ENCODE data around the gene TBKBP1. TPM values are rescaled to one million over a fixed set of nuclear protein-coding genes. Genes with fewer than 3 reads are reported as not detected.
"Not testable (repeated sequence)": the region's sequence is repeated elsewhere in the genome, so short reads cannot be mapped to it uniquely, and the experiment has no call there.

Gene TBKBP1
- total RNA-seq, 4 donors from 2014 or later: 8.2 to 11.0 (median 10.0) TPM

- H3K27me3 ChIP-seq: peaks cover 6% of the 10 kb centered on the region
- intact Hi-C loops (cut with DNase I): no loop called here
- TF ChIP-seq CTCF (IDR thresholded peaks at IDR 0.05) (no peak), POLR2A (IDR thresholded peaks at IDR 0.05) (no peak)
- H3K36me3 ChIP-seq: no peaks in the 10 kb centered on the region
- no peak overlapping the region for H3K27ac ChIP-seq
- DNase-seq: no peak
- H3K9me3 ChIP-seq: no peaks in the 10 kb centered on the region
- no peak overlapping the region for H3K4me3 ChIP-seq (replicated peaks in 1 of 3)
- H3K4me1 ChIP-seq: peaks cover 0 to 13% of the 10 kb centered on the region in 2 donors
- WGBS, 2 donors: 80 to 83% methylated on average over 17 of the region's 17 CpGs
Observed at GRCh38 chr17:47736501-47737495, 42.8 kb downstream of the TBKBP1 start.

GRCh38 chr17:47738178-47738577 lies 44.2 kb downstream of the TBKBP1 start:
- H3K36me3 ChIP-seq: no peaks in the 10 kb centered on the region
- no peaks in the 10 kb centered on the region for H3K9me3 ChIP-seq
- peaks cover 0 to 9% of the 10 kb centered on the region in 2 donors for H3K4me1 ChIP-seq
- DNase-seq: no peak
- TF ChIP-seq CTCF (IDR thresholded peaks at IDR 0.05) (no peak), POLR2A (IDR thresholded peaks at IDR 0.05) (no peak)
- H3K4me3 ChIP-seq (replicated peaks in 1 of 3): no peak overlapping the region
- intact Hi-C loops (cut with DNase I): no loop called here
- no peak overlapping the region for H3K27ac ChIP-seq
- peaks cover 13% of the 10 kb centered on the region for H3K27me3 ChIP-seq
- WGBS, 2 donors: 87 to 91% methylated on average over 7 of the region's 7 CpGs

GRCh38 chr17:47739150-47739549 lies 45.2 kb downstream of the TBKBP1 start:
- H3K27me3 ChIP-seq: peaks cover 9% of the 10 kb centered on the region
- 84 to 86% methylated on average over 8 of the region's 8 CpGs for WGBS, 2 donors
- no peaks in the 10 kb centered on the region for H3K4me1 ChIP-seq
- H3K27ac ChIP-seq: no peak overlapping the region
- H3K4me3 ChIP-seq (replicated peaks in 1 of 3): no peak overlapping the region
- DNase-seq: no peak
- no peaks in the 10 kb centered on the region for H3K9me3 ChIP-seq
- H3K36me3 ChIP-seq: no peaks in the 10 kb centered on the region
- no peak for TF ChIP-seq POLR2A (IDR thresholded peaks at IDR 0.05)
- no peak for TF ChIP-seq CTCF (IDR thresholded peaks at IDR 0.05)
- intact Hi-C loops (cut with DNase I): no loop called here

GRCh38 chr17:47739945-47740344 lies 46.0 kb downstream of the TBKBP1 start:
- H3K36me3 ChIP-seq; H3K27ac ChIP-seq; H3K27me3 ChIP-seq; intact Hi-C loops (cut with DNase I); H3K4me1 ChIP-seq; DNase-seq; H3K9me3 ChIP-seq; H3K4me3 ChIP-seq (replicated peaks in 1 of 3): not testable (repeated sequence)
- 90 to 91% methylated on average over 12 of the region's 12 CpGs for WGBS, 2 donors

GRCh38 chr17:47741109-47741792 lies 47.3 kb downstream of the TBKBP1 start:
- H3K4me3 ChIP-seq (replicated peaks in 1 of 3): no peak overlapping the region
- H3K27ac ChIP-seq: no peak overlapping the region
- no peaks in the 10 kb centered on the region for H3K4me1 ChIP-seq
- DNase-seq: no peak
- TF ChIP-seq POLR2A (IDR thresholded peaks at IDR 0.05): no peak
- TF ChIP-seq CTCF (IDR thresholded peaks at IDR 0.05): no peak
- H3K27me3 ChIP-seq: peaks cover 8% of the 10 kb centered on the region
- H3K9me3 ChIP-seq: no peaks in the 10 kb centered on the region
- H3K36me3 ChIP-seq: no peaks in the 10 kb centered on the region
- intact Hi-C loops (cut with DNase I): no loop called here
- 76 to 83% methylated on average over 11 of the region's 11 CpGs for WGBS, 2 donors

Measured in thyroid gland (tissue), 4 donors.